HG03139 (cell line): ENCODE results near the gene DGKK.
"Not testable (repeated sequence)": the region's sequence is repeated elsewhere in the genome, so short reads cannot be mapped to it uniquely, and the experiment has no call there.

Experiments used
- ATAC-seq: cut with Tn5 transposase; IDR thresholded peaks from one replicate; pipeline ENCODE4 v1.9.1; 2021; ENCODE audit not compliant: unreplicated experiment

The DGKK gene

DNA sequence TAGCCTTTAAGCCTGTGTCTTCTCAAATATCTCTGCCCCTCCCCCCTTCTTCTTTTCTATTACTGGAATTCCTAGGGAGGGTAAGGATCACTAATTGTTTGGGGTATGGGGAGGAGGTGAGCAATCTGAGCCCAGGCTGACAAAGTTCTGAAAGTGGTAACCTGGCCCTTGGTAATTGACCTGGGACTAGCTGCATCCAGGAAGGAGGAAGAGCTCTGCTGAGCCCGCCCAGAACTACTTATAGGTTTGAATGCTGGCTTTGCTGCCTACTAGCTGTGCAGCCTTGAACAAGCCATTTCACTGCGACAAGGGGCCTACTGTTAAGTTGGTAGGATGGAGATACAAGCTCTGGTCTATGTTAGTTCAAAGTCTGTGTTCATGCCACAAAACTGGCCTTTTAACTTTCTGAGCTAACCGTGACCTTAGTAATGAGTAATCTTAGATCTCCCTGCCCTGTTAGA lies 37.8 kb downstream of the DGKK start:
- no peak for ATAC-seq

DNA sequence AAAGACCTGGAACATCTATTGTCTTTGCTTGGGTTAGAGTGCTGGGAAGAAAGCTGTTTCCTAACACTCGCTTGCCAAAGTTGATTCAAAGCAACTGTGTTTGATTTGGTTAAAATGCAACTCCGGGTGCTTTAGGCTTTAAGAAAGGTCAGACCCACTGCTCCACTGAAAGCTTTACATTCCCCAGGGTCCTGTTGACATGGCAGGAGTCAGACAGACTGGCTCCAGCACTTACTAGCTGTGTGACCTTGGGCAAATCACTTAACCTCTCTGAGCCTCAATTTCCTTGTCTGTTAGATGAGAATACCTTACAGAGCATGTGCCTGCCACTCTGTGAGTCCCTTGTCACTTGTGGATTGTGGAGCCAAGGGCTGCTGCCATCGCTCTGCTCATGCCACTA lies 39.0 kb downstream of the DGKK start:
- no peak for ATAC-seq

DNA sequence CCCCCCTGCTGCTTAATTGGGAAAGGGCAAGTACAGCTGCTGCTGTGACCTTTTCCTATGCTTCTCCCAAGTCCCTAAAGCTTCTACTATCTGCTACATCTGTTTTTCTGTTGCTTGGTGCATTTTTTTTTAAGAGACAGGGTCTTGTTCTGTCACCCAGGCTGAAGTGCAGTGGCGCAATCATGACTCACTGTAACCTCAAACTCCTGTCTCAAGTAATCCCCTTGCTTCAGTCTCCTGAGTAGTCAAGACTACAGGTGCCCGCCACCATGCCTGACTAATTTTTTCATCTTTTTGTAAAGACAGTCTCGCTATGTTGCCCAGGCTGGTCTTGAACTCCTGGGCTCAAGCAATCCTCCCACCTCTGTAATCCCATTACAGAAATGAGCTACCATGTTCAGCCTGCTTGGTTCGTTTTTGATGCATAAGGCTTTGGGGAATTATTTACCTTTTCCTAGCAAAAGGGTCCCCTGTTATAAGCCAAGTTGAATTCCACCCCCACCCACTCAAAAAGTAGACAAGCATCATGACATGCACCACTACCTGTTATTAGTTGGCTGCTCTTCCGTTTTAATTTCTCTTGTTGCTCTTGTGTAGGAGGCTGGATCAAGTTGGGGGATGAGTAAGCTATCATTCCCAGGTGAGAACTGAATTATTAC lies 39.6 kb downstream of the DGKK start:
- ATAC-seq: no peak

DNA sequence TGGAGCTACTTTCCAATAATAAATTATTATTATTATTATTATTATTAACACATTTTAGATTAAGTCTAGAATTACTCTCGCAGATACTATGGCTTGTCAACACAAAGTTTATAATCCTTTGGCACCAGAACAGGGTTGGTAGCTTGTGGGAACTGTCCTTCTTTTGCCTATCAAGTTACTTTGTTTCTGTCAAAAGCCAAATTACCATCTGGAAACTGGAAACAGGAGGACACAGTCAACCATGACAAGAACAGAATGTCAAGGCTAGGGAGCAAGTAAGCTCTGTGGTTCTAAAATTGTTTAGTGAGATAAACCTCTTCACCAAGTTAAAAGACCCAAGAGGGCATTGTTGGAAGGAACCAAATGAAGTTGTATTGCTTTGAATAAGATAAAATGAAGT lies 42.5 kb downstream of the DGKK start:
- ATAC-seq: no peak

DNA sequence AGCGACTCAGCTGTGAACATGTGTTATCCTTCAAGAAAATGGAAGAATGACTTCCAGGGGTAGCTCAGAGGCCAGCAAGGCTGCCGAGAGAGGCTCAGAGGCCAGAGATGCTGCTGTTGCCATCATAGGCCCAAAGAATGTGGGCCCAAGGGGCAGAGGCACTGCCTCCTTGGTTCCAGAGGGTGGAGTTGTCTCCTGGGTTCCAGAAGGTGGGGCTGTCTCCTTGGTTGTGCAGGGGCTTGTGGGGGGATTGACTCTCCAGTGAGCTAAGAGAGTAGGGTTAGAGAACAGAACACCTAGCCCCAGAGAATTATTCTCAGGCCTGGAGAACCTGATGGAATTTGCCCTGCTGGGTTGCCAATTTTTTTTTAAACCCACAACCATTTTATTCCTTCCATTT lies 62.6 kb downstream of the DGKK start:
- no peak for ATAC-seq

DNA sequence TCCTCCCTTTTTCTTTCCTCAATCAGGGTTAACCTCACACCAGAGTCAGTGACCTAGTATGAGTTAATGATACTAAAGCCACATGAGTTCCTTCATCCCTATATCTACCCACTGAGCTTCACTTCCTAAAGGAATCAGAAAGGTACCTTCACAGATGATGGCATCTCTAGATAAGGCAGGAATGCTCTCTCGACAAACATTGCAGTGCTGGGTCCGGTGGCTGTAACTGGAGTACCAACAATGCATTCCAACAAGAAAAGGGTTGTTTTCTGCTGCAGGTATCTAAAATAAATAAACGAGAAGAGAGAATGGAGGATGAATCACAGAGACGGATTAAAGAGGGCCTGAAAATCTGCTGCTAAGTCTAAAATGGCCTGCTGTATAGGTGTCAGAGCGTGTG lies 66.7 kb downstream of the DGKK start:
- ATAC-seq: no peak

DNA sequence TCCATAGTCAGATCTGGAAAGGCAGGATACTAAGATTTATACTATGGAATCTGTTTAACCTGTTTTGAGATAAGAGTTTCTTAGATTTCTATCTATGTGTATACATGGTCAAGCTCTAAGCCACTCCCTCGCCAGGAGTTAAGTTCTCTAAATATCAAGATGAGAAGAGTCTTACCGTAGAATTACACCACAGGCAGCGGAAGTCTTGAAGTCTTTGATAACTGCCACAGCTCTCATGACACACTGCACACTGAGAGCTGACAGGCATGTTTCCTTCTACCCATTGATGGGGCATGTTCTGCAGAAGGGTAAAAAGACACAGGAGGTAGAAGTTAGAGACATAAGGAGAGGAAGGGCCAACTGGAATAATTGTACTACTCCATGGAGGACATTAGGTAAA lies 67.7 kb downstream of the DGKK start:
- no peak for ATAC-seq

DNA sequence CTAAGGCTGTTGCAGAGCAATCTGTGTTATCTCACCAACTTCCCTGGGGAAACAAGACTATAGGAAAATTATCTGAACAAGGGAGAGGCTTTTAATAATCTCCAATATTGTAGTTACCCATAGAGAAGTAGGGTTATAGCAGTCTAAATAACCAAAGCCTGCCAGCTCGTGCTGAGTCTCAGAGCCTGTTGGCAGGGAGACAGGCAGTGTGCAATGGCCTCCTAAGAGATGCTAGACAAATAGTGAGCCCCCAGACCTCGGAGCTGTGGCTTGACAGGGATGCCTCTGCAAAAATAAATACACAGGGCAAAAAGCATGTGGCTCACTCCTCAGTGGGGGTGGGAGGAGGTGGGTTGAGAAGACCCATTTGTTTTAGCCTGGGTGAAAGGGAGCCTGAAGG lies 76.7 kb downstream of the DGKK start:
- ATAC-seq: no peak

DNA sequence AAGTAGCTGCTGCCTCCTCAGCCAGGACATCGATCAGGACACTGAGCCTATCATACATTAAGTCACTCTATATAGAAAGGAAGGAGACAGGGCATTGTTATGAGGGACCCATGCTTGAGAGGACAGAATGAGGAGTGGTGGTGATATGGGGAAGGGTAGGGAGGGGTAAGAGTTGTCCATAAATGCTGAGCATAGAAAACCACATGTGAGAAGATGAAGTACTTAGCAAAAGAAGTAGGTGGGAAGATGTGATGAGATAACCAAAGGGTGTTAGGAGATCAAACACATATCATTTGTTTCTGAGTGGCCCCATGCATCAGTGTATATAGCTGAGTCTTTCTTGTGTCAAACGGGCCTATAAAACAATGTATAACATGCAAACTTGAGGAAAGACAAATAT lies 84.1 kb downstream of the DGKK start:
- ATAC-seq: no peak

DNA sequence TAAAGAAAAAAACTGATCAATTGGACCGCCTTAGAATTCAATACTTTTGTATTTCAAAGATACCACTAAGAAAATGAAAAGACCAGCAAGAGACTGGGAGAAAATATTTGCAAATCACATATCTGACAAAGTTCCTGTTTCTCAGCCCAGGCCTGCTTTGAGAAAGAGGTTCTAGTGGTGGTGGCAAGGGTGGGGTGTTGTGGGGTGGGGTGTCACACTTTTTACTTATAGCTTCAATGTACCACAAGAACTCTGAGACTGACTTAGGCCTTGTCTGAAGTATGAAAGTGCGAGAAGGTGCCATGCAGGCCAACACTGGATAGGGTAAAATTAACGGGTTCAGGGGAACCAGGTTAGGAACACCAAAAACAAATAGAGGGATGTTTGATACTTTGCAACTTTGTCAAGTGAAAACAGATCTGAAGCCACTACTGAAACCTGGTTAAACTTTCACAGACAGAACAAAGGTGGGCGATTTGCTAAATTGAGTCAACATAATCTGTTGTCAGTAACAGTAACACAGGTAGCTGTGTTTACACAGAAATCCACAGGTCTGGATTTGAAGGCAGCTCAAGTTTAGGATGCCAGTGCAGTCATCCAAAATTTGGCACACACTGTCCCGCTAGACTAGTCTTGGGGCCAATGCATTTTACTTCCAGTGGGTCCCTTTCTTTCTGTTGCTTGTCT lies 88.8 kb downstream of the DGKK start:
- no peak for ATAC-seq

DNA sequence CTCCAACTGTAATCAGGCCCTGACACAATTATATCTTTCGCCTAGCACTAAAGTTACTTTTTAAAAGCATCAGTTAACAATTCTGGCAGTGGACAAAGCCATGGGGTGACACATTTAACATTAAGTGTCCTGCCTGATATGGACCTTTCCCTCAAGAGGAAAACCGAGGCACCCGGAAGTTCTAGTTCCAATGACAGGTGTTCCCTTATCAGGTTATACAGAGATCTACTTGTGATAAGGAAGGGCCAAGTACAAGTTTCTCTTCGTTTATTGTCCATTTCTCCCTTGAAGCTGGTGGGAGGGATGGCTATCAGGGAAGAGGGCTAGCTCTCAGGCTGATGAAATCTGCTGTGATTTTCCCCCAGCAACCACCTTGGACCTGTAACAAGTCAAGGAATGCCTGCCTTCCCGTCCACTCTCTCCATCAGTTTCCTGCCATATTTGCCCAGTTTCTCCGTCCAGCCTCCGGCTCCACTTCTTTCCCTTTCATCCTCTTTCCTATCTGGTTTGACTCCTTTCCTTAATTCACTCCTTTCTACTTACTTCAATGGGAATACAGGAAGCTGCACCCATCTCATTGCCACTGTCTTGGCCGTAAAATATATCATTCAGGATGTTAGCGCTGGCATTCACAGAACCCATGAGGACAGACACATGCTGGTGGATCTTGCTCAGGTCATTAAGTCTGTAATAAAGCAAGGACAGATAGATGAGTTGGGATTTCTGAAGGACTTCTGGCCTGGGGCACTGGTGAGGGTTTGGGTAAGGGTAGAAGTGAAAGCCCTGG lies 95.0 kb downstream of the DGKK start:
- ATAC-seq: no peak

DNA sequence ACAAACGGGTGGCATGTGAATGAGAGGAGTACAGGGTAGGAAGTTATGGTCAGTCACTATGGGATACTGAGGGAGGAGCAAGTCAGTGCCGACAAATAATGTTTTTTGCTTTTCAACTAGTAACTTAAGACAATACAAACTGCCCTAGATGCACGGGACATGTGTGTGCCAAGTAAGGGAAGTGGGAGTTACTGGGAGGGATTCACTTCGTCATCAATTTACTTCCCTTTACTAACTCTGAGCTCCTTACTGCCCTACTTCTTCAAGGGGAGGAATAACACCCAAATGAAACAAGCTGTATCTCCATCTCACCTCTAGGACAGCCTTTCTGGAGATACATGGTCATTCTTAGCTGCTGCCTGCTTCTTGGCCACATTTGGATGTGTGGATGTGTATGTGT lies 97.7 kb downstream of the DGKK start:
- ATAC-seq: no peak

DNA sequence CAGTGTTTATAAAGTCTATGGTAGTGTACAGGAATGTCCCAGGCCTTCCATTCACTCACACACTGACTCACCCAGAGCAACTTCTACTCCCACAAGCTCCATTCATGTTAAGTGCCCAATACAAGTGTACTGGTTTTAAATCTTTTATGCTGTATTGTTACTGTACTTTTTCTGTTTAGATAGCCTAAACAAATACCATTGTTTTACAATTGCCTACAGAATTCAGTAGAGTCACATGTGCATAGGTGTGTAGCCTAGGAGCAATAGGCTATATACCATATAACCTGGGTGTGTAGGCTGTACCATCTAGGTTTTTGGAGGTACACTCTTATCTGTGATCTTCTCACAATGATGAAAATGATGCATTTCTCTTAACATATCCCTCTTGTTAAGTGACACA lies 126.7 kb downstream of the DGKK start:
- no peak for ATAC-seq

DNA sequence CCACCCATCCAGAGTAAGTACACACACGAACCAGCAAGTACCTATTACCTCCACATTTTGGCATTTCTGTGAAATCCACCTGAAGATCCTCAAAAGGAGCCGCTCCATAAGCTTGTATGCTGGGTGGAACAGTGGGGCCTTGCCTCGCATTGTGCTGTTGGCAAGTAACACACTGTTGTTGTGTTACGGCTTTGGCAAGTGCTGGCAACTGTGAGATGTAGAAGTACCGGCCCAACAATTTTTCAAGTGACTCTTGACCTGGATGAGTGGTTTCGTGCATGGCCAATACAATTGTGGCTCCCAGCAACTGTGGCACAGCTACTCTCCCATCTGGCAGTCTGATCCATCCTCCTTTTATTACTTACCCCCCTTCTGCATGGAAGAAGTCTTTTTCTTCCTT lies 137.3 kb downstream of the DGKK start:
- no peak for ATAC-seq

DNA sequence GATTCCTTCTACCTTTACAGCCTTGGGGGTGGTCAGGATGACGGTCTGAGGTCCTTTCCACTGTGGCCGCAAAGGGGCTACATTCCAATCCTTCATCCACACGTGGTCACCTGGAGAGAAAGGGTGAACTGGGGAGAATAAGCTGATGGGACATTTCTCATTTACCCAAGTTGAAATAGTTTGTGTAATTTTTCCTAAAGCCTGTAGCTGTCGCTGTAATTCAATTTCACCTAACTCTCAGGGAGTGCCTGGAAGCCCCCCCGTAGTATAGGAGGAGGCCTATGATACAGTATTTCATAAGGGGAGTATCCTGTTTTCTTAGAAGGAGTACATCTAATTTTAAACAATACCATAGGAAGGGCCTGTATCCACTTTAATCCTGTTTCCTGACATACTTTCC lies 138.0 kb downstream of the DGKK start:
- not testable (repeated sequence) for ATAC-seq

DNA sequence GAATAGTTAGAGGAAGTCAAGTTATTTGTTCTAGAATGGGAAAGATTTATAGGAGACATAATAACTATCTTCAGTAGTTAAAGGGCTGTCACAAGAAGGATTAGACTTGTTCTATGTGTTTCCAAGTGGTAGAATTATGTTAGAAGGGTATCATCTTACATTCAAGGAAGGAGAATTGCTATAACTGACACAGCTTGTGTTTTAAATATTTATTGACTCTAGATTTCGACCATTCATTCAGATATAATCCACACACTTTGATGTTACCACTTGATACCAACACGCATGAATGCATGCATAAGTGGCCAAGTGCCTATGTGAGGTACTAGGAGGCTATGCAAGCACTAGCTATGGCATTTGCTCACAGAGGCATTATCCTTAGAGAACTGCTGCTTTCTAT lies 143.4 kb downstream of the DGKK start:
- ATAC-seq: no peak
